Breast epithelium (tissue), 4 donors: ENCODE data around the gene RYR3. TPM values are rescaled to one million over a fixed set of nuclear protein-coding genes. Genes with fewer than 3 reads are reported as not detected.

Experiments used
- DNase-seq, 2 donors: peaks; one replicate each; pipeline ENCODE4 v3.0.0-alpha.2; 2019; ENCODE audit warnings: low spot score in 2 of 2
- H3K27ac ChIP-seq, 2 donors: fragments of 200-600 bp; sonication (generic) in 1 of 2; one replicate each; pipeline ENCODE4 v1.5.1; 2016 to 2019; ENCODE audit warnings: mild to moderate bottlenecking in 1 of 2
- H3K27me3 ChIP-seq, 2 donors: fragments of 200-600 bp; sonication (generic) in 1 of 2; one replicate each; pipeline versions ENCODE4 v1.5.1 to v1.6.0; 2017 to 2019; ENCODE audit warnings: control low read depth in 1 of 2, mild to moderate bottlenecking in 1 of 2
- H3K36me3 ChIP-seq: fragments of 200-600 bp; one replicate; pipeline ENCODE4 v1.5.1; 2019
- H3K4me1 ChIP-seq, 2 donors: fragments of 200-600 bp; sonication (generic); one replicate each; pipeline ENCODE4 v1.5.1; 2016 to 2019; ENCODE audit warnings: control low read depth in 1 of 2
- H3K4me3 ChIP-seq, 3 donors: fragments of 200-600 bp; sonication (generic); 1 replicate in 2 of 3; 2 replicates in 1 of 3; pipeline ENCODE4 v1.5.1; 2016 to 2019; ENCODE audit warnings: mild to moderate bottlenecking in 3 of 3, moderate library complexity in 2 of 3
- H3K9me3 ChIP-seq, 2 donors: fragments of 200-600 bp; sonication (generic) in 1 of 2; one replicate each; pipeline ENCODE4 v1.5.1; 2016 to 2019; ENCODE audit warnings: control low read depth in 1 of 2
- POLR2A ChIP-seq: fragments of 450-650 bp; IDR thresholded peaks from one replicate; pipeline ENCODE4 v1.6.1; 2016; ENCODE audit warnings: antibody characterized with exemption, mild to moderate bottlenecking, moderate library complexity
- POLR2AphosphoS5 ChIP-seq, 3 donors: sonication (generic); formaldehyde crosslinking; IDR thresholded peaks; one replicate each; pipeline ENCODE4 v1.6.1; 2017; ENCODE audit warnings: antibody characterized with exemption in 3 of 3
- intact Hi-C: fragments of 100-400 bp; cut with DNase I; formaldehyde crosslinking; loops from one replicate; pipeline ENCODE4 v1.15.1; 2023; ENCODE audit warnings: low total_unique reads
- total RNA-seq, 3 donors: library from RNA; depleted of rRNA; stranded (reverse); fragments of >200 nt; gene quantifications; one replicate each; pipeline ENCODE4 v1.1.0, GENCODE V29; 2016
- TF ChIP-seq, protein P1 (sequence below), 3 donors: fragments of 450-650 bp; IDR thresholded peaks; one replicate each; pipeline ENCODE4 v1.5.1; 2016 to 2017; ENCODE audit warnings: antibody characterized with exemption in 3 of 3, mild to moderate bottlenecking in 3 of 3, moderate library complexity in 3 of 3

Gene RYR3
- total RNA-seq: 1 to 10 TPM; 1.8 to 4.2 (median 2.6) TPM

DNA sequence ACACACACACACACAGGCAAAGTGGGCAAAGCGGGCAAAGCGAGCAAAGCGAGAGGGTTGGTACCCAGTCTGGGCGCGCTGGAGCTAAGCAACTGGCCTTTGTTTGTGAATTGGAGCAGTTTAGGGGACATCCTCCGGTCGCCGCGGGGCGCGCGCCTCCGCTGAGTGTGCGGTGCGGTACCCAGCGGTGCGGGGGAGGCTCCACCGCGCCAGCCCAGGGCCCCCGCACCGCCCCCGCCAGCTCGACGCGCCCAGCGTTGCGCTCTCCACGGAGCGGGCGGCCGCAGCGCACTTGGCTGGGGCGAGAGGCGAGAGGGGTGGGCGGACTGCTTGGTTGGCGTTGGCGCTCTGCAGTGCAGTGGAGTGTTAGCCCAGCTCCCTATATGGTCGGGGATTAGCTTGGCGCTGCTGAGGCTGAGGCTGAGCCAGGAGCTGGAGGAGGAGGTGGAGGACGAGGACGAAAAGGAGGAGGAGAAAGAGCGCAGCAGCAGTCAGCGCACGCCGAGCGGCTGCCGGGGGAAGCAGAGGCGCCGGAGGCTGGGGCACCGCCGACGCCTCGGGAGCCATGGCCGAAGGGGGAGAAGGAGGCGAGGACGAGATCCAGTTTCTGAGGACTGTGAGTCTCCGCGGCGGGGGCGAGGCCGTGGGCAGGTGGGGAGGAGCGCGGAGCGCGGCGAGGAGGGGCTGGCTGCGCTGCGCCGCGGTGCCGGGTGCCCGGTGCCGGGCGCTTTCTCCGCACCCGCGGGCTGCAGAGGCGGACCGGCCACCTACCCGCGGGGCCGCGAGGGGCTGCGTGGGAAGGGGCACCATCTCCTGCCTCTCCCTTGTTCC, at the start of gene RYR3:
RYR3 (plus strand) TSS at position 487 of the 831 bp plus-strand sequence; CDS start at position 566, 79 bp downstream.
- Histone ChIP-seq H3K27me3 (peaks cover 0 to 22% of the 10 kb centered on the region in 2 donors), H3K36me3 (no peaks in the 10 kb centered on the region), H3K27ac (no peak within 1 kb of the TSS), H3K9me3 (no peaks in the 10 kb centered on the region), H3K4me1 (no peaks in the 10 kb centered on the region), H3K4me3 (peak within 1 kb of the TSS; percentile 33 to 71 (median 55))
- intact Hi-C loops: no loop called here
- no peak for TF ChIP-seq POLR2A
- TF ChIP-seq, protein P1, sequence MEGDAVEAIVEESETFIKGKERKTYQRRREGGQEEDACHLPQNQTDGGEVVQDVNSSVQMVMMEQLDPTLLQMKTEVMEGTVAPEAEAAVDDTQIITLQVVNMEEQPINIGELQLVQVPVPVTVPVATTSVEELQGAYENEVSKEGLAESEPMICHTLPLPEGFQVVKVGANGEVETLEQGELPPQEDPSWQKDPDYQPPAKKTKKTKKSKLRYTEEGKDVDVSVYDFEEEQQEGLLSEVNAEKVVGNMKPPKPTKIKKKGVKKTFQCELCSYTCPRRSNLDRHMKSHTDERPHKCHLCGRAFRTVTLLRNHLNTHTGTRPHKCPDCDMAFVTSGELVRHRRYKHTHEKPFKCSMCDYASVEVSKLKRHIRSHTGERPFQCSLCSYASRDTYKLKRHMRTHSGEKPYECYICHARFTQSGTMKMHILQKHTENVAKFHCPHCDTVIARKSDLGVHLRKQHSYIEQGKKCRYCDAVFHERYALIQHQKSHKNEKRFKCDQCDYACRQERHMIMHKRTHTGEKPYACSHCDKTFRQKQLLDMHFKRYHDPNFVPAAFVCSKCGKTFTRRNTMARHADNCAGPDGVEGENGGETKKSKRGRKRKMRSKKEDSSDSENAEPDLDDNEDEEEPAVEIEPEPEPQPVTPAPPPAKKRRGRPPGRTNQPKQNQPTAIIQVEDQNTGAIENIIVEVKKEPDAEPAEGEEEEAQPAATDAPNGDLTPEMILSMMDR (IDR thresholded peaks at IDR 0.05): no peak
- TF ChIP-seq POLR2AphosphoS5 (IDR thresholded peaks at IDR 0.05): no peak
- no peak for DNase-seq

DNA sequence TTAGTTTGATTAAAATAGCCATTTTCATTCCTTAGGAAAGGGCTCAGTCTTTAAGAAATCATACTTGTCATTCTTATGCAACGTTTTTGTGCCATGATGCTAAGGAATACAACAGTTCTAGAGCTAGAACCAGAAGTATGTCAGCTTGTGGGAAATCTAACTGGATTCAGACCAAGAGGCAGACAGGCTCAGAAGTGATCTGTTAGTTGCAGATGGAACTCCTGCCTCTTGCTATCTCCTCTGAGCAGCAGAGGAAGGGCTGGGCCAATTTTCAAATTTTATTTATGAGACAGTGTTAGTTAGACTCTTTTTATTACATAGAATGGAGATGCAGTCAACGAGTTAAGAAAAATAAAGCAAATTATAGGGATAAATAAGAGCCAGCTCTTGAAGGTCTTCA, 48.5 kb upstream of the RYR3 start:
- no peak overlapping the region for H3K4me3 ChIP-seq

DNA sequence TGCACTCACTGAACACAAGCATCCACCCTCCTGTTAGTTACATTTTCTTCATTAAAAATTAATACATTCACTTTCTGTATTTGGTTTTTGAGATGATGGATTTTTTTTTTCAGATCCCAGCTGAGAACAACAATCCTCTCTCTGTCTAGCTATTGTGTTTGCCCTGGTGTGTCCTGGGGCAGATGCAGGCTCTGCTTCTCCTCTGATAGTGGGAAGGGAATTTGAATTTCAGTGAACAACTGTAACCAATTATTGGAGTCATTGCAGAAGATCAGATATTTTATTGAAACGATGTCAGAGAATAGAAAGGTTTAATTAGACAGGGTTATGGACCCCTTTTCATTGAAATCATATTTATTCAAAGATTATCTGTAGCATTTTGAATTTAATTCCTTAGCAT, 33.1 kb upstream of the RYR3 start:
- intact Hi-C loops: no loop called here
- H3K4me3 ChIP-seq: no peak overlapping the region
- no peaks in the 10 kb centered on the region for H3K4me1 ChIP-seq
- TF ChIP-seq POLR2AphosphoS5 (IDR thresholded peaks at IDR 0.05) (no peak), POLR2A (no peak)
- TF ChIP-seq, protein P1 (IDR thresholded peaks at IDR 0.05): no peak
- no peak for DNase-seq
- no peaks in the 10 kb centered on the region for H3K9me3 ChIP-seq
- no peak overlapping the region for H3K27ac ChIP-seq
- H3K27me3 ChIP-seq: no peaks in the 10 kb centered on the region
- H3K36me3 ChIP-seq: no peaks in the 10 kb centered on the region

More for the DNA sequence above, 48.5 kb upstream of the RYR3 start:
- DNase-seq: no peak
- Histone ChIP-seq H3K27me3 (no peaks in the 10 kb centered on the region), H3K4me1 (no peaks in the 10 kb centered on the region), H3K36me3 (no peaks in the 10 kb centered on the region), H3K9me3 (no peaks in the 10 kb centered on the region), H3K27ac (no peak overlapping the region)
- intact Hi-C loops: no loop called here
- no peak for TF ChIP-seq POLR2A
- no peak for TF ChIP-seq POLR2AphosphoS5 (IDR thresholded peaks at IDR 0.05)
- TF ChIP-seq, protein P1 (IDR thresholded peaks at IDR 0.05): no peak

DNA sequence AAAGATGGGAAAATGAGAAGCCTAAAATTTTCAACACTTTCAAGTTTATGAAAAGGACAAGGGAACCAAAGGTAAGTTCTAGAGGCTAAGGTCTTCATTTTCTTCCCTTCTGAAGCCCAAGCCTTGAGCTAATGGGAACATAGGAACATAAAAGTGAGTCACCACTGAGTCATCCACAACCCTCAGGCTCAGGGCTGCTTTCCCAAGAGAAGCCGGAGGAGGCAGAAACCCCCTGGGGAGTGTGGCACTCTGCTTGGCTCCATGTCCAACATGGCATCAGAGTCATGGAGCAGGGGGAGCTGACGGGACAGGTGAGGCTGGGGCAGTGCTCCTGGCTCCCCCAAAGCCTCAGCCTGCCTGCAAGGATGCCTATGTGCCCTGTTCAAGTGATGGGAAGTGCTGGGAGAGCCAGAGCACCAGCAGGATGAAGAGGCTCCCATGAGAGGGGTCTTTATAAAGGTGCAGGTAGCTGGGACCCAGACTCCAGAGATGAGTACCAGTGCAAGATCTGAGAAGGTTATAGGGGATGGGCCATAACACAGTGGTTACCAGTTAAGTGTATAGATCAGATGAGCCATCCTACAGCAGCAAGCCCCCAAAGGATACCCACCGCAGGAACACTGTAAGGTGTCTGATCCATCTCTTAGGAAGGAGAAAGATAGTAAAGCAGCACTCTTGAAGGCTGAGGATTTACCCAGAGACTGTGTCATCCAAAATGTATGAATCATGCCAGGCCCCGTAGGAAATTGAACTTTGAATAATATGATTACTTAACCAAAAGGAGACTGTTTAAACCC, 31.8 kb upstream of the RYR3 start:
- no peaks in the 10 kb centered on the region for H3K27me3 ChIP-seq
- H3K36me3 ChIP-seq: no peaks in the 10 kb centered on the region
- intact Hi-C loops: no loop called here
- TF ChIP-seq, protein P1 (IDR thresholded peaks at IDR 0.05): no peak
- TF ChIP-seq POLR2A (no peak), POLR2AphosphoS5 (IDR thresholded peaks at IDR 0.05) (no peak)
- H3K9me3 ChIP-seq: no peaks in the 10 kb centered on the region
- DNase-seq: no peak
- no peak overlapping the region for H3K27ac ChIP-seq
- no peaks in the 10 kb centered on the region for H3K4me1 ChIP-seq
- H3K4me3 ChIP-seq: no peak overlapping the region
